ENCODE measurements around the gene PHLPP1. TPM values are rescaled to one million over a fixed set of nuclear protein-coding genes. Genes with fewer than 3 reads are reported as not detected.

Gene PHLPP1
- total RNA-seq, 2 donors from 2014 or later: 8.6 to 20.8 TPM

GRCh38 chr18:62838475-62839098, 123.2 kb downstream of the PHLPP1 start:
- ATAC-seq: no peak
- 62 to 75% methylated on average over 1 of the region's 1 CpG for WGBS, 2 donors

GRCh38 chr18:62839874-62840713, 124.8 kb downstream of the PHLPP1 start:
- TF ChIP-seq POLR2A (IDR thresholded peaks at IDR 0.05) (no peak), CTCF (IDR thresholded peaks at IDR 0.05) (no peak)
- Histone ChIP-seq H3K9me3 (no peaks in the 10 kb centered on the region), H3K4me1 (peaks cover 33% of the 10 kb centered on the region), H3K27ac (peak overlapping the region in 2 of 4 donors; percentile 6 to 45), H3K4me3 (no peak overlapping the region), H3K36me3 (replicated peaks in 1 of 2; ENCODE audit: insufficient read depth in 1 of 2, low read depth in 2 of 2) (no peaks in the 10 kb centered on the region), H3K27me3 (no peaks in the 10 kb centered on the region)
- DNase-seq: no peak
- intact Hi-C loops (cut with DNase I): no loop called here
- peak; percentile 27 for ATAC-seq
- WGBS, 2 donors: 78 to 79% methylated on average over 2 of the region's 2 CpGs

More at GRCh38 chr18:62838475-62839098, 123.2 kb downstream of the PHLPP1 start:
- no peak for DNase-seq
- H3K27ac ChIP-seq: no peak overlapping the region
- no peaks in the 10 kb centered on the region for H3K9me3 ChIP-seq
- H3K4me1 ChIP-seq: peaks cover 34% of the 10 kb centered on the region
- H3K27me3 ChIP-seq: no peaks in the 10 kb centered on the region
- H3K4me3 ChIP-seq: no peak overlapping the region
- intact Hi-C loops (cut with DNase I): no loop called here
- TF ChIP-seq POLR2A (IDR thresholded peaks at IDR 0.05) (no peak), CTCF (IDR thresholded peaks at IDR 0.05) (no peak)
- no peaks in the 10 kb centered on the region for H3K36me3 ChIP-seq (replicated peaks in 1 of 2; ENCODE audit: insufficient read depth in 1 of 2, low read depth in 2 of 2)

- Histone ChIP-seq H3K27me3 (no peaks in the 10 kb centered on the region), H3K36me3 (replicated peaks in 1 of 2; ENCODE audit: insufficient read depth in 1 of 2, low read depth in 2 of 2) (no peaks in the 10 kb centered on the region), H3K9me3 (no peaks in the 10 kb centered on the region), H3K4me3 (no peak overlapping the region), H3K4me1 (peaks cover 27% of the 10 kb centered on the region), H3K27ac (peak overlapping the region in 1 of 4 donors; percentile 65)
- 47 to 56% methylated on average over 1 of the region's 1 CpG for WGBS, 2 donors
- intact Hi-C loops (cut with DNase I): no loop called here
- DNase-seq: peak in 2 of 4 donors; percentile 38 to 49
- ATAC-seq: peak; percentile 52
- TF ChIP-seq CTCF (IDR thresholded peaks at IDR 0.05) (no peak), POLR2A (IDR thresholded peaks at IDR 0.05) (no peak)
Measured at GRCh38 chr18:62841405-62841804, 126.1 kb downstream of the PHLPP1 start.

GRCh38 chr18:62842898-62843297, 127.6 kb downstream of the PHLPP1 start:
- DNase-seq: no peak
- H3K27ac ChIP-seq: no peak overlapping the region
- TF ChIP-seq POLR2A (IDR thresholded peaks at IDR 0.05) (no peak), CTCF (IDR thresholded peaks at IDR 0.05) (no peak)
- peaks cover 27% of the 10 kb centered on the region for H3K4me1 ChIP-seq
- no peaks in the 10 kb centered on the region for H3K27me3 ChIP-seq
- 89 to 100% methylated on average over 1 of the region's 1 CpG for WGBS, 2 donors
- intact Hi-C loops (cut with DNase I): no loop called here
- no peaks in the 10 kb centered on the region for H3K36me3 ChIP-seq (replicated peaks in 1 of 2; ENCODE audit: insufficient read depth in 1 of 2, low read depth in 2 of 2)
- no peaks in the 10 kb centered on the region for H3K9me3 ChIP-seq
- H3K4me3 ChIP-seq: no peak overlapping the region
- ATAC-seq: no peak
